ENCODE measurements around the gene NLRC4.
A peak's percentile ranks its signal among the peaks of the same experiment; 100 is the strongest.
"Not testable (repeated sequence)": the region's sequence is repeated elsewhere in the genome, so short reads cannot be mapped to it uniquely, and the experiment has no call there.

The NLRC4 gene, protein sequence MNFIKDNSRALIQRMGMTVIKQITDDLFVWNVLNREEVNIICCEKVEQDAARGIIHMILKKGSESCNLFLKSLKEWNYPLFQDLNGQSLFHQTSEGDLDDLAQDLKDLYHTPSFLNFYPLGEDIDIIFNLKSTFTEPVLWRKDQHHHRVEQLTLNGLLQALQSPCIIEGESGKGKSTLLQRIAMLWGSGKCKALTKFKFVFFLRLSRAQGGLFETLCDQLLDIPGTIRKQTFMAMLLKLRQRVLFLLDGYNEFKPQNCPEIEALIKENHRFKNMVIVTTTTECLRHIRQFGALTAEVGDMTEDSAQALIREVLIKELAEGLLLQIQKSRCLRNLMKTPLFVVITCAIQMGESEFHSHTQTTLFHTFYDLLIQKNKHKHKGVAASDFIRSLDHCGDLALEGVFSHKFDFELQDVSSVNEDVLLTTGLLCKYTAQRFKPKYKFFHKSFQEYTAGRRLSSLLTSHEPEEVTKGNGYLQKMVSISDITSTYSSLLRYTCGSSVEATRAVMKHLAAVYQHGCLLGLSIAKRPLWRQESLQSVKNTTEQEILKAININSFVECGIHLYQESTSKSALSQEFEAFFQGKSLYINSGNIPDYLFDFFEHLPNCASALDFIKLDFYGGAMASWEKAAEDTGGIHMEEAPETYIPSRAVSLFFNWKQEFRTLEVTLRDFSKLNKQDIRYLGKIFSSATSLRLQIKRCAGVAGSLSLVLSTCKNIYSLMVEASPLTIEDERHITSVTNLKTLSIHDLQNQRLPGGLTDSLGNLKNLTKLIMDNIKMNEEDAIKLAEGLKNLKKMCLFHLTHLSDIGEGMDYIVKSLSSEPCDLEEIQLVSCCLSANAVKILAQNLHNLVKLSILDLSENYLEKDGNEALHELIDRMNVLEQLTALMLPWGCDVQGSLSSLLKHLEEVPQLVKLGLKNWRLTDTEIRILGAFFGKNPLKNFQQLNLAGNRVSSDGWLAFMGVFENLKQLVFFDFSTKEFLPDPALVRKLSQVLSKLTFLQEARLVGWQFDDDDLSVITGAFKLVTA

DNA sequence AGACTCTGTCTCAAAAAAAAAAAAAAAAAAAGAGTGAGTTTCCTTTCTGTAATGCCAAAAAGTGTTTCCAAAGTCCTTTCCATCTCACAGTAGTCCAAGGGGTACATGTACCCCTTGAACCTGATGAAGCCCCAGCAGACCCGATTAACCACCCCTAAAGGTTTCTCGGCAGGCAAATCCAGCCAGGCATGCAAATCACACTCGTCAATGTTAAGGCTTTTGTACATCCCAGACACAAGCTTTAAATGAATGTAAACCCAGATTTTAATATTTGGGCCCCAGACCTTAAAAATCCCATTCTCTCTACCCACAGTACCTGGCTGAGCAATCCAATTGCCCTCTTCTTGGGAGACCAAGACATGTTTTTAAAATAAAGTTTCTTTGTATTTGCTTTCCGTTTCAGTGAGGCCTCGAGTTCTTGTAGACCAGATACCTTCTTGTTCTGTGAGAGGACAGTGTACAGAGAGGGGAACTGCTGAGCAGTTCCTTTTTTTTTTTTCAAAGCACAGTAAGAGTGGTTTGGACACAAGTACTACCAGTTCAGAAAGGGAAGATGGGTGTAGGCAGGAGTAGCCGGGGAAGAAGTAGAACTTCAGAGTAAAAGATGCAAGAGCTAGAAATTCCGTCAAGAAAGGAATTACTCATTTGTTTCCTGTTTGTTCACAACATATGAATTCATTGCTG is at the start of gene NLRC4:
NLRC4 (minus strand) TSS at position 465 of the 684 bp plus-strand sequence. CDS start 8,111 bp downstream, outside the sequence.
- DNase-seq (ENCODE audit: low spot score): no peak

DNA sequence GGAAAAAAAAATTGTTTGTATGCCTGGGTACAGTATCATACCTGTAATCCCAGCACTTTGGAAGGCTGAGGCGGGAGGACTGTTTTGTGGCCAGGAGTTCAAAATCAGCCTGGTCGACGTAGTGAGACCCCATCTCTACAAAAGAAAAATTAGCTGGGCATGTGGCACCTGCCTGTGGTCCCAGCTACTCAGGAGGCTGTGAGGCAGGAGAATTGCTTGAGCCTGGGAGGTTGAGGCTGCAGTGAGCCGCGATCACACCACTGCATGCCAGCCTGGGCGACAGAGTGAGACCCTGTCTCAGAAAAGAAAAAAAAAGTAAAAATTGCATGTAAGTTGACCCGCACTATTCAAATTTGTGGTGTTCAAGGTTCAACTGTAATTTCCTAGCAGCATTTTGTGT is 45.9 kb upstream of the NLRC4 start:
- no peak for DNase-seq (ENCODE audit: low spot score)

DNA sequence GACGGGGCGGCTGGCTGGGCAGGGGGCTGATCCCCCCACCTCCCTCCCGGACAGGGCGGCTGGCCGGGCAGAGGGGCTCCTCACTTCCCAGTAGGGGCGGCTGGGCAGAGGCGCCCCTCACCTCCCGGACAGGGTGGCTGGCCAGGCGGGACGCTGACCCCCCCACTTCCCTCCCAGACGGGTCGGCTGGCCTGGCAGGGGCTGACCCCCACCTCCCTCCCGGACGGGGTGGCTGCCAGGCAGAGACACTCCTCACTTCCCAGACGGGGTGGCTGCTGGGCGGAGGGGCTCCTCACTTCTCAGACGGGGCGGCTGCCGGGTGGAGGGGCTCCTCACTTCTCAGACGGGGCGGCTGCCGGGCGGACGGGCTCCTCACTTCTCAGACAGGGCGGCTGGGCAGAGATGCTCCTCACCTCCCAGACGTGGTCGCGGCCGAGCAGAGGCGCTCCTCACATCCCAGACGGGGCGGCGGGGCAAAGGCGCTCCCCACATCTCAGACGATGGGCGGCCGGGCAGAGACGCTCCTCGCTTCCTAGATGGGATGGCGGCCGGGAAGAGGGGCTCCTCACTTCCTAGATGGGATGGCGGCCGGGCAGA is 29.4 kb upstream of the NLRC4 start:
- DNase-seq (ENCODE audit: low spot score): not testable (repeated sequence)

DNA sequence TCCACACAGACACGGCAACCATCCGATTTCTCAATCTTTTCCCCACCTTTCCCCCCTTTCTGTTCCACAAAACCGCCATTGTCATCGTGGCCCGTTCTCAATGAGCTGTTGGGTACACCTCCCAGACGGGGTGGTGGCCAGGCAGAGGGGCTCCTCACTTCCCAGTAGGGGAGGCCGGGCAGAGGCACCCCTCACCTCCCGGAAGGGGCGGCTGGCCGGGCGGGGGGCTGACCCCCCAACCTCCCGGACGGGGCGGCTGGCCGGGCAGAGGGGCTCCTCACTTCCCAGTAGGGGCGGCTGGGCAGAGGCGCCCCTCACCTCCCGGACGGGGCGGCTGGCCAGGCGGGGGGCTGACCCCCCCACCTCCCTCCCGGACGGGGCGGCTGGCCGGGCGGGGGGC is 28.8 kb upstream of the NLRC4 start:
- not testable (repeated sequence) for DNase-seq (ENCODE audit: low spot score)

DNA sequence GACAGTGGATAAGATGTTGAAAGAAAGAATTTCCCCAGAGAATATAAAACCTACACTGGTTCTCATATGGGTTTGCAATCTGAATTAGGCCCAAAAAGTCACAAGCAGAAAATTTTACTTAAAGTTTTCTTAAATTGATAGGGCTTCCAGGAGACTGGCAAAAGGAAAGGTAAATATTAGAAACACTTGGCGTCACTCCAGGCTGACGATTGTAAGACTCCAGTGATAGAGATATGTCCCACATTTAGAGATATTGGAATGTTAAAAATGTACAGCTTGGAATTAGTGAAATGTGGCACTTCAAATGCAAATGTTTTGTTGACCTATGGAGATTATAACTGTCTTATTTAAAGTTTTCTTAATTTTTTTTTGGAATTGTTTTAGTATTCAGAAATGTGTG is 27.1 kb upstream of the NLRC4 start:
- DNase-seq (ENCODE audit: low spot score): no peak

DNA sequence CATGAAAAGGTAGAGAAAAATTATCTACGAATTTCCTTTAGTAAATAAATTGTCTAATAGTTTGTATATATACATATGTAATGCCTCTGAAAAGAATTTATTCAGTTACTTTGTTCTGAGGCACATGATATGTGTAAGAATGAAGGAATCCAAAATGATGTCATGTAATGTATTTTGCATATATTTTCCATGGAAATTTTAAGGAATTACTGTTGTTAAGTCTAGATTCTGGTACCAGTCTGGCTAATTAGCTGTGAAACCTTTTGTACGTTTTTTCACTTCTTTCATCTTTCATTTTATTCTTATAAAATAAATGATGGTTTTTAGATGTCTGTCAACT is 25.3 kb upstream of the NLRC4 start:
- no peak for DNase-seq (ENCODE audit: low spot score)

DNA sequence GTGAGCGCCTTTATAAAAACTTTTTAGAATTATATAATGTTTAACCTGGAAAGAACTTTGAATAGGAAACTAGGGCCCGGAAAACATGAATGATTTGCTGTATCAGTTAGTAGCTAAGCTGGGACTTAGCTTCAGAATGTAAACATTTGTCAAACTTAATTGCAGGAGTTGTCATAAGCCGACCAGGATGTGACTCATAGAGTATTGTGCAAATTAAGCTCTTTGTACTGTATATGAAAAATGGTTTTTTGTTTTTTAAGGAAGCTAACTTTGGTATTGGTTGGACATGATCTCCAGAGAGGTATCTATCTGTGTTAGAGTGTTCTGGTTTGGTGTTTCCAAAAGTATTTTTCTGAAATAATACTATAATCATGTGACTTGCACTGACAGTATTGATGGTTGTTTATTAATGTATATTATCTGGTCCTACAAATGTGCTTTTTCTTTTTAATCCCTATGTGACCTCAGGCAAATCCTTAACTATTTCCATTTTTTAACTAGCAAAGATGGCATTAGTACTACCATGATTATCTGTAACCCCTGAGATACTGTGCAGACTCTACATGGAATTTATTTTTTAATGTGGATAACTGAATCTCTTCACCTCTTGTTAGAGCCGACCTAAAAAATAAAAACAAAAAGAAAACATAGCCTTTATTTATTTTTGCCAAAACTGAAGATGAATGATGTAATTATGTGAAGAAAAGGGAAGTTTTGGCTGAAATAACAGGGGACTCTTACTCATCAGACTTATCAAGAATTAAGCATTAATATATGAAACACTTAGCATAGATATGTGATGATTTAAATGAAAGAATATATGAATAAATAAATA is 24.7 kb upstream of the NLRC4 start:
- no peak for DNase-seq (ENCODE audit: low spot score)

DNA sequence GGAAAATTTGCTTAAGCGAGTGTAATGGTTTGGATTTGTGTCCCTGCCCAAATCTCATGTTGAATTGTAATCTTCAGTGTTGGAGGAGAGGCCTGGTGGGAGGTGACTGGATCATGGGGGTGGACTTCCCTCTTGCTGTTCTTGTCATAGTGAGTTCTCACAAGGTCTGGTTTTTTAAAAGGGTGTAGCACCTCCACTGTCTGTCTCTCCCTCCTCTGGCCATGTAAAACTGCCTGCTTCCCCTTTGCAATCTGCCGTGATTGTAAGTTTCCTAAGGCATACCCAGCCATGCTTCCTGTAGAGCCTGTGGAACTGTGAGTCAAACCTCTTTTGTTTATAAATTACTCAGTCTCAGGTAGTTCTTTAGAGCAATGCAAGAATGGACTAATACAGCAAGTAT is 19.6 kb upstream of the NLRC4 start:
- no peak for DNase-seq (ENCODE audit: low spot score)

DNA sequence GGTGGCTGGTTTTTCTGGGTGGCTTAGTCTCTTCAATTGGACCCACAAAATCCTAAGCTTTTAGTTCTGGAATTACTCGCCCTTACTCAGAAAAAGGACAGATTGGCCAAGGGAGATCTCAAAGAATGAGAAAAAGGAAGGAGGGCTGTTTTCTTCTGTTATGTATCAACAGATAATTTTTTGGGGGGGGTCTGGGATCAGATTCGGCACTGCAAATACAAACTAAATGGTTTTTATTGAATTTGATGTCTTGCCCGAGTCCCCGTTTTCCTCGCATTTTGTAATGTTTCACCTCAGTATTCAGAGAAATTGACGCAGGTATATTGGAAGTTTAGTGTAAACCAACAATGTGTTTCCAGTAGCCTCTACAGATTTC is 13.8 kb upstream of the NLRC4 start:
- no peak for DNase-seq (ENCODE audit: low spot score)

DNA sequence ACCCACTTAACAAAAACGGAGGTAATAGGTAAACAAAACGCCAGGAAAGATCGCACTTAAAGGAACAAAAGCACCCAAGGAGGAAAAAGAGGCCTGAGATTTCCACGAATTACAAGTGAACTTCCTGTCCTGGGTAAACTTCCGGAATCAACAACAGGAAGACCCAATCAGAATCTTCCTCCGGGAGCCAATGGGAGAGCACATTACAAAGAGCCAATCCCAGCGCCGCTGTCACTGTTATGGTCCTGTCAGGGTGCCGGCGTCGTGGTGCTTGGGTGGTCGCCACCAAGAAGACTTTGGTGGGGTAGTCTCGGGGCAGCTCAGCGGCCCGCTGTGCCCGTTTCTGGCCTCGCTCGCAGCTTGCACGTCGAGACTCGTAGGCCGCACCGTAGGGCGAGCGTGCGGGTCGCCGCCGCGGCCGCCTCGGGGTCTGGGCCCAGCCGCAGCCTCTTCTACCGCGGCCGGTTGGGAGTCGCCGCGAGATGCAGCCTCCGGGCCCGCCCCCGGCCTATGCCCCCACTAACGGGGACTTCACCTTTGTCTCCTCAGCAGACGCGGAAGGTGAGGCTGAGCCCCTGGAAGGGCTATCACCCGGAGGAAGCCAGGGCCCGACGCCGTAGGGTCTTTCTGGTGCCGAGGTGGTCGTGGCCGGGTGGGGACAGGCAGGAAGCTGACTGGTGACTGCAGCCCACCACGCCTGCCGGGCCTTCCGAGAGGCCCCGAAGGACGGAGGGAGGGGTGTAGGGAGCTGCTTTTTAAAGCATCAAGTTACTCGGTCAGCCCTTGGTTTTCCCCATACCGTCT is 13.2 kb upstream of the NLRC4 start, which contains the start of gene YIPF4:
YIPF4 (plus strand) TSS at position 231 of the 804 bp plus-strand sequence; CDS start at position 483, 252 bp downstream.
- peak; percentile 94 for DNase-seq (ENCODE audit: low spot score)

DNA sequence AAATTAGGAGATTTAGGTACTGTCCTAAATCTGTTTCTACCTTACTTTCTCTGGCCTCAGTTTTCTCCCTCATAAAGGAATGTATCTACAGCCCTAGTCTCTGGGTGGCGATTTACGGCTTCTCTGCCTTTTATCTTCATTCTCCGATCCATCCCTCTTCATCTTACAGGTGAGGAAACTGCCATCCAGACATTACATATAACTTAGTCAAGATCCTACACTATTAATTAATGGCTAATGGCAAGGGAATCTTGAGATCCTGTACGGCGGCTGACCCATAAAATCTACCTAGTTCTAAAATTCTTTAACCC is 12.6 kb upstream of the NLRC4 start:
- DNase-seq (ENCODE audit: low spot score): no peak

DNA sequence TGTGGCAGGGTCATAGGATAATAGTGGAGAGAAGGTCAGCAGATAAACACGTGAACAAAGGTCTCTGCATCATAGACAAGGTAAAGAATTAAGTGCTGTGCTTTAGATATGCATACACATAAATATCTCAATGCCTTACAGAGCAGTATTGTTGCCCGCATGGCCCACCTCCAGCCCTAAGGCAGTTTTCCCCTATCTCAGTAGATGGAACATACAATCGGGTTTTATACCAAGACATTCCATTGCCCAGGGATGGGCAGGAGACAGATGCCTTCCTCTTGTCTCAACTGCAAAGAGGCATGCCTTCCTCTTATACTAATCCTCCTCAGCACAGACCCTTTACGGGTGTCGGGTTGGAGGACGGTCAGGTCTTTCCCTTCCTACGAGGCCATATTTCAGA is 11.1 kb upstream of the NLRC4 start:
- DNase-seq (ENCODE audit: low spot score): not testable (repeated sequence)

DNA sequence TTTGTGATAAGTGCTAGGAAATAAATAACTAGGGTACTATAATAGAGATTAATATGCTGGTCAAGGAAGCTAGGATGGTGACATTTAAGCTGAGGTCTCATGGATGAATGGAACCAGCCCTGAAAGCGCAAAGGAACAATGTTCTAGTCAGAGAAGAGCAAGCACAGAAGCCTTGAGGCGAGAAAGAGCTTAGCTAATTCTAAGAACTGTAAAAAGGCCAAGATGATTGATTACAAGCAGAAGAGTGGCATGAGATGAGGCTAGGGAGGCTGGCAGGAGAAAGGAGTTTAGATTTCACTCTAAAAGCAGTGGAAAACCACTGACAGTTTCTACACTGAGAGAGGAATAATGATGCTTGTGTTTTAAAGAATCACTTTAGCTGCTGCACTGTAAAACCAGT is 9.6 kb upstream of the NLRC4 start:
- DNase-seq (ENCODE audit: low spot score): no peak

DNA sequence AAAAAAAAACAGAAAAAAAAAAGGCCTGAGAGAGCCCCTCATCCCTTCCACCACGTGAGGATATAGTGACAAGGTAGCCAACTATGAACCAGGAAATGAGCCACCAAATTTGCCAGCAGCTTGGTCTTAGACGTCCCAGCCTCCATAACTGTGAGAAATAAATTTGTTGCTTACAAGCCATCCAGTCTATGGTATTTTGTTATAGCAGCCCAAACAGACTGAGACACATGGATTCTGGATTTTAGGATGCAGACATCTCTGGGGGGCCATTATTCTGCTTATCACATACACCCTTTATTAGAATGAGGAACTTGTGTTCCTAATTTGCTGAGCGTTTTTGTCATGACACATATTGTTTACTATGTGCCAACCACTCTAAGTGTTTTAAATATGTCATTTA is 7.6 kb upstream of the NLRC4 start:
- DNase-seq (ENCODE audit: low spot score): no peak

DNA sequence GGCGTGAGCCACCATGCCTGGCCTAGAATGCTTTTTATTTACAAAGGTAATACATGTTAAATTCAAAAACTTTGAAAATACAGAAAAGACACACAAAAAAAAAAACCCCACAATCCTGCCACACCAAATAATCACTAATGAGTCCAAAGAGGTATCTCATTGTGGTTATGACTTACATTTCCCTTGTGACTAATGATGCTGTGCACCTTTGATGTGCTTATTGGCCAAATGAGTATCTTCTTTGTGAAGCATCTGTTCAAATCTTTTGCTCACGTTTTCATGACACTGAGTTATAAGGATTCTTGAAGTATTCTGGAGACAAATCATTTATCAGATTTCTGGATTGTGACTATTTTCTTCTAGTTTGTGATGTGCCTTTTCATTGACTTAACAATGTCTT is 6.4 kb upstream of the NLRC4 start:
- DNase-seq (ENCODE audit: low spot score): no peak

DNA sequence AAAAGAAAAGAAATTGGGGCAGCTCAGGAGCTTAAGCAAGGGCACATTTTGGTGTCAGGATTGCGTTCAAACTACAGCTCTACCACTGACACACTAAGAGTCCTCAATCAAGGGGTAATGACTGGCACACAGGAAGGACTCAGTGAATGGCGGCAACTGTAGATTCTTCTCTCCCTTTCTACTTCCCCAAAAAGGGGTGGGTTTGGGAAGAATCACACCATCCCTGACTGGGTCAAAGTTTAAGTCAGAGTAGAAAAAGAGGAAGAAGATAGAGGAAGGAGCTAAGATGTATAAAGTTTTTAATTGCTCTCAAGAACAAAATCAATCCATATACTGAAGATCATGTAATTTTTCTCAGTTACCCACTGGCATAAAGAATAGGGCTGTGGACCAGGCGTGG is 2.6 kb downstream of the NLRC4 start:
- no peak for DNase-seq (ENCODE audit: low spot score)

DNA sequence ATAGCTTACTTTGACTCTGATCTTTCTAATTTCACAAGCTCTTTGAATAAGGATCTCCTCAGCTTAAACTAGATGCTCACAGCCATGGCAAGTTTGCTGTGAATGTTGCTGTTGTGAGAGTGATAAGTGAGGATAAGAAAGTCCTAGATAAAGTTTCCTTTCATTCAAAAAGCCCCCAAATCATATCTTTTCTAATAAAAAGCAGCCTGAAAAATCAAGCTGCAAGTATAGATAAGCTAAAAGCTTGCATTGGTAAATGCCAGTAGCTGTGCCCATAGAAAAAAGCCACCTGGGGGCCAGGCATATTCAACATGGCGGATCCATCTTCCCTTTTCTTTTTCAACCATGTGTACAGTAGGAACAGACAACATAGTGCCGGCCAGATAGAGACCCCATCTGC is 4.3 kb downstream of the NLRC4 start:
- DNase-seq (ENCODE audit: low spot score): no peak

DNA sequence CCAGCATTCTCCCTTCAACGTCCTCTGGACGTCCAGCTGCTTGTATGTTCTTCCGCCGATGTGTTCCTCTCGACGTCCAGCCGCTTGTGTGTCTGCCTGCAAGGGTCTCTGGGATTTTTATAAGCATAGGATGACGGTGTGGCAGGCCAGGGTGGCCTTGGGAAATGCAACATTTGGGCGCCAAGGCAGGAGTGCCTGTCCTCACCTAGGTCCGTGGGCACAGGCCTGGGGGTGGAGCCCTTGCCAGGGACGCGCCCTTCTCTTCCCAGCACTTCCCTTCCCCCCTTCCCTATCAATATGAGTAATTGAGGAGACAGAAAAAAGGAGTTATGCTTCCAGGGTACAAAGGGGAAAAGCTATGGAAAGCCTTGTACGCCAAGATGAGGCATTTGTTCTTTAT is 6.4 kb downstream of the NLRC4 start:
- no peak for DNase-seq (ENCODE audit: low spot score)

DNA sequence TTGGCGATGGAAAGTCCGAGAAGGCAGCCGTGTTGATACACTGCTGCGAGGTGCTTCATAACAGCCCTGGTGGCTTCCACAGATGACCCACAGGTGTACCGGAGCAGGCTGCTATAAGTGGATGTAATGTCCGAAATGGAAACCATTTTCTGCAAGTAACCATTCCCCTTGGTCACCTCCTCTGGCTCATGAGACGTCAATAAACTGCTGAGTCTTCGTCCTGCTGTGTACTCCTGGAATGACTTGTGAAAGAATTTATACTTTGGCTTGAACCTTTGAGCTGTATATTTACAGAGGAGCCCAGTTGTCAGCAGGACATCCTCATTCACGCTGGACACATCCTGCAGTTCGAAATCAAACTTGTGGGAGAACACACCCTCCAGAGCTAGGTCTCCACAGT is 14.4 kb downstream of the NLRC4 start:
- DNase-seq (ENCODE audit: low spot score): no peak

DNA sequence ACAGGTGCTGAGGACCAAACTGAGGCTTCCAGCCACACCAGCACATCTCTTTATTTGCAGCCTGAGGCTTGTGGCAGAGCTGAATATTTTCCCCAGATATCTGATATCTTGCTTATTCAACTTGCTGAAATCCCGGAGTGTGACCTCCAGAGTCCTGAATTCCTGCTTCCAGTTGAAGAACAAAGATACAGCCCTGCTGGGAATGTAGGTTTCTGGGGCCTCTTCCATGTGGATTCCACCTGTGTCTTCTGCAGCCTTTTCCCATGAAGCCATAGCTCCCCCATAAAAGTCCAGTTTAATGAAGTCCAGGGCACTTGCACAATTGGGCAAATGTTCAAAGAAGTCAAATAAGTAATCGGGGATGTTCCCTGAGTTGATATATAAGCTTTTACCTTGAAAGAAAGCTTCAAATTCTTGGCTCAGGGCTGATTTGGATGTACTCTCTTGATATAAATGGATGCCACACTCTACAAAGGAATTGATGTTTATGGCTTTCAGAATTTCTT is 14.9 kb downstream of the NLRC4 start:
- no peak for DNase-seq (ENCODE audit: low spot score)

Measured in ecto neural progenitor cell (in vitro differentiated cells).